ENCODE measurements around the gene LDLRAP1.

Gene LDLRAP1

DNA sequence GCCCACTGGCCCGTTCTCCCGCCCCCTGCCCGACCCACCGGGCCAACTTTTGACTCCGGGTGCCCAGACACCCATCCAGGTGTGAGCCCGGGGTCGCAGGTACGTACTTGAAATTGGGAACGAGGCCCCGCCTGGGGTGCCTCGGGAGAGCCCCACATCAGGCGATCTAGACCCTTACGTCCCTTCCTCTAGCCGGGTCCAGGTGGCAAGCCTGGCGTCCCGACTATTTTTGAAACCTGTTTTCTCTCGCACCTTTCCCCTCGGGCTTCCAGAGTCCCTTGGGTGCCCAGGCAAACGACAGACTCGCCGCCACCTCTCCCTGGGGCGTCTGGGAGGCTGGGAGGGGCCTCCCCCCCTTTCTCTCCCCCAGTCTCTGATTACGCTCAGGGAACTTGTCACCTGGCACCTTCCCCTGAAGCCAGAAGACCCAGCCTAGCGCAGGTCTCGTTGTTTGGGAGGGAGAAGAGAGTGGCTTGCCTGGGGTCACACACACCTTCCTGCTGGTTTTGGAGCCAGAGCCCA lies 898 bp downstream of the LDLRAP1 start:
- peak overlapping the region; percentile 72 to 77 for H3K9ac ChIP-seq (ENCODE audit: low read length in 2 of 2)
- H3K4me3 ChIP-seq (ENCODE audit: low read length in 2 of 2): peak overlapping the region; percentile 72 to 83
- H3K36me3 ChIP-seq (ENCODE audit: control insufficient read depth in 2 of 2, insufficient read depth in 2 of 2, low read length in 2 of 2): no peaks in the 10 kb centered on the region
- H3K4me1 ChIP-seq (ENCODE audit: control insufficient read depth, insufficient read depth, low read length): peaks cover 32% of the 10 kb centered on the region
- no peaks in the 10 kb centered on the region for H3K27me3 ChIP-seq (ENCODE audit: control insufficient read depth in 1 of 2, insufficient read depth in 2 of 2, low read length in 2 of 2)
- H3K27ac ChIP-seq (ENCODE audit: low read length): peak overlapping the region; percentile 24
- H3K9me3 ChIP-seq (ENCODE audit: control insufficient read depth in 2 of 2, low read length in 2 of 2): no peaks in the 10 kb centered on the region

DNA sequence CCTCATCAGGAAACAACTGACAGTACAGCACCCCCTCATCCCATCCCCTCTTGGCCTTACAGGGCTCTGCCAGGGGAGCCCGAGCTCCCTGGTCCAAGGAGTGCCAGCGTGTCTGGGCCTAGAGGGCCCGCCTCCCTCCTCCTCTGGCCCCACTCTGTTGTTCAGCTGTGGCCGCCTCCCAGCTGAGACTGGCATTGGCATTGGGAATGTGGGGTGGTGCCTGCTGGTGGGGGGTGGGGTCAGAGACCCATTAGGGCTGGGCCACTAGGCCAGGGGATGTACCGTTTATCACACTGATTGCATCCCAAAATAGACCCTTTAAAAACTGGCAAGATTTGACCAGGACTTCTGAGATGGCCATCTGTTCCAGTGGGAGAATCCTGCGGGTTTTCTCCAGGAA lies 1.4 kb downstream of the LDLRAP1 start:
- Histone ChIP-seq H3K27me3 (ENCODE audit: control insufficient read depth in 1 of 2, insufficient read depth in 2 of 2, low read length in 2 of 2) (no peaks in the 10 kb centered on the region), H3K36me3 (ENCODE audit: control insufficient read depth in 2 of 2, insufficient read depth in 2 of 2, low read length in 2 of 2) (no peaks in the 10 kb centered on the region), H3K27ac (ENCODE audit: low read length) (peak overlapping the region; percentile 24), H3K9me3 (ENCODE audit: control insufficient read depth in 2 of 2, low read length in 2 of 2) (no peaks in the 10 kb centered on the region), H3K4me1 (ENCODE audit: control insufficient read depth, insufficient read depth, low read length) (peaks cover 36% of the 10 kb centered on the region), H3K4me3 (ENCODE audit: low read length in 2 of 2) (peak overlapping the region; percentile 72 to 83), H3K9ac (ENCODE audit: low read length in 2 of 2) (peak overlapping the region; percentile 72 to 77)

DNA sequence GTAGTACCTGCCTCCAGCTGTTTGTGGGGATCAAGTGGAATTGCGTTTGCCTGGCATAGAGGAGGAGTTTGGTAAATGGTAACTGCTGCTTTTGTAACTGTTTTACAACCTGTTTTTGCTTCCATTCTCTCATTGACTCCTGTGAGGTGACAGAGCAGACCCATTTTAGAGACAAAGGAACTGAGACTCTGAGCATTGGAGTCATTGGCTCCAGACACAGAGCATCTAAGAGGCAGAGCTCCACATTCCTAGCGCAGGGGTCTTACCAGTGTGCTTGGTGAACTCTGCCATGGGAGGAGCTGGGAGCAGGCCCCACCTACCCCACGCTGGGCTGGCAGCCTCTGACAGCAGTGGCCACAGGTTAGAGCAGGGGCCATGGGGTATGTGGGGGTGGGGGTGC lies 2.4 kb downstream of the LDLRAP1 start:
- Histone ChIP-seq H3K27me3 (ENCODE audit: control insufficient read depth in 1 of 2, insufficient read depth in 2 of 2, low read length in 2 of 2) (no peaks in the 10 kb centered on the region), H3K4me3 (ENCODE audit: low read length in 2 of 2) (no peak overlapping the region), H3K27ac (ENCODE audit: low read length) (no peak overlapping the region), H3K36me3 (ENCODE audit: control insufficient read depth in 2 of 2, insufficient read depth in 2 of 2, low read length in 2 of 2) (no peaks in the 10 kb centered on the region), H3K4me1 (ENCODE audit: control insufficient read depth, insufficient read depth, low read length) (peaks cover 45% of the 10 kb centered on the region), H3K9ac (ENCODE audit: low read length in 2 of 2) (peak overlapping the region in 1 of 2 donors; percentile 77), H3K9me3 (ENCODE audit: control insufficient read depth in 2 of 2, low read length in 2 of 2) (no peaks in the 10 kb centered on the region)

DNA sequence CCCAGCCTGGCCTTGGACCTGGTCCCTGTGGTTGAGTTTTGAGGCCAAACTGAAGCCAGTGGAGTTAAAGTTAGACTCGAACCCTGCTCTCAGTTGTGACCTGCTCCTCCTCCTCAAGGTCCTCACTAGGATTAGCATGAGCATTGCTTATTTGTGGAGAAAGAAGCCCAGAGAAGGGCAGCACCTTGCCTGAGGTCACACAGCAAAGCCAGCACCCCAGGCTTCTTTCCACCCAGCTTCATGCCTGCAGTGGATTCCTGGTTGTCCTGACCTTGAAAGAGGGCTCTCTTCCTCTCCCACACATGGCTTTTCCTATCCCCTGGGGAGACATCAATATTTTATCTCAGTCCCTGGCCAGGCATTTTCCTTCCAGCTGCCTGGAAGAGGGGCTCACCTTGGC lies 2.8 kb downstream of the LDLRAP1 start:
- H3K27me3 ChIP-seq (ENCODE audit: control insufficient read depth in 1 of 2, insufficient read depth in 2 of 2, low read length in 2 of 2): no peaks in the 10 kb centered on the region
- no peak overlapping the region for H3K4me3 ChIP-seq (ENCODE audit: low read length in 2 of 2)
- H3K9me3 ChIP-seq (ENCODE audit: control insufficient read depth in 2 of 2, low read length in 2 of 2): no peaks in the 10 kb centered on the region
- H3K9ac ChIP-seq (ENCODE audit: low read length in 2 of 2): no peak overlapping the region
- peaks cover 48% of the 10 kb centered on the region for H3K4me1 ChIP-seq (ENCODE audit: control insufficient read depth, insufficient read depth, low read length)
- H3K27ac ChIP-seq (ENCODE audit: low read length): no peak overlapping the region
- H3K36me3 ChIP-seq (ENCODE audit: control insufficient read depth in 2 of 2, insufficient read depth in 2 of 2, low read length in 2 of 2): no peaks in the 10 kb centered on the region

DNA sequence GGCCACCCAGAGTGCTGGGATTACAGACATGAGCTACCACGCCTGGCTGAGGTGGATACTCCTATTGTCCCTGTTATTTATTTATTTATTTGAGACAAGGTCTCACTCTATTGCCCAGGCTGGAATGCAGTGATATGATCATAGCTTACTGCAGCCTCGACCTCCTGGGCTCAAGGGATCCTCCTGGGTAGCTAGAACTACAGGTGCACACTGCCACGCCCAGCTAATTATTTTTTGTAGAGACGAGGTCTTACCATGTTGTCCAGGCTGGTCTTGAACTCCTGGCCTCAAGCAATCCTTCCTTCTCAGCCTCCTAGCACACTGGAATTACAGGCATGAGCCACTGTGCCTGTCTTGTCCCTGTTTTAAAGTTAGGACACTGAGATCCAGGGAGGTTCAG lies 5.2 kb downstream of the LDLRAP1 start:
- no peak overlapping the region for H3K27ac ChIP-seq (ENCODE audit: low read length)
- no peaks in the 10 kb centered on the region for H3K9me3 ChIP-seq (ENCODE audit: control insufficient read depth in 2 of 2, low read length in 2 of 2)
- H3K4me1 ChIP-seq (ENCODE audit: control insufficient read depth, insufficient read depth, low read length): peaks cover 45% of the 10 kb centered on the region
- no peak overlapping the region for H3K4me3 ChIP-seq (ENCODE audit: low read length in 2 of 2)
- no peaks in the 10 kb centered on the region for H3K36me3 ChIP-seq (ENCODE audit: control insufficient read depth in 2 of 2, insufficient read depth in 2 of 2, low read length in 2 of 2)
- no peak overlapping the region for H3K9ac ChIP-seq (ENCODE audit: low read length in 2 of 2)
- H3K27me3 ChIP-seq (ENCODE audit: control insufficient read depth in 1 of 2, insufficient read depth in 2 of 2, low read length in 2 of 2): no peaks in the 10 kb centered on the region

DNA sequence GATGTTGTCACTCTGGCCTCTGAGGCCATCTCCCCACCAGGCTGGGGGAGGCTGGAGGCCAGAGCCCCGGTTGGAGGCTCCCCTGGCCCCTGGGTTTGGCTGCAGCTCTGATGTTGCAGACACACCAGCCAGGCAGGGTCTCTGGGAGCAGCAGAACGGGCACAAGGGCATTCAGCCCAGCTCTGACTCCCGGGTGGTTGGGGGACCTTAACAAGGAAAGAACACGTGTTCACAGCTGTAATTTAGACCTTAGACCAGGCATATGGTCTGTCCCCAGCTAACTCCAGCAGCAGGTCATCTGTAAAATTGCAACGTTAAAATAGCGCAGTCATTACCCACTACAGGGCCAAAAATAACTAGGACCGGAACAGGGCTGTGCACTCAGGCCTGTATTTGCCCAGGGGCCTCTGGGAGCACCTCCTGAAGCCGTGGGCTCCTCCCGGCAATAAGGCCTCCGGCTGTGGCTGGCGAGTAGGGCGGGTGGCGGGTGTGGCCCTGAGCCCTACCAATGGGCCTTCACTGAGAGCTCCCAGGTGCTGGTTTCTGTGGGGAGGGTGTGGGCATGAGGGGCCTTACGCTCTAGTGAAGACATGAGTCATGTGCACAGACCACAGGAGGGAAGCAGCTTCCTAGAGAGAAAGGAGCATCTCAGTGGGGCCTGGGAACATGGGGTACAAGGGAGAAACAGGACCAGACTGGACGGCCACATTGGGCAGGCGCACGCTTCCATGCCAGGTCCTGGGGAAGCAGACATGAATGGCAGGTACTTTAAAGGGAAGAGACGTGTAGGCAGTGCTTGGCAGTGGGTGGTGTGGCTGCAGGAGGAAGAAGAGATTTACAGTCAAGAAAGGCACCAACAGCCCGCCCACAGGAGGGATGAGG lies 6.1 kb downstream of the LDLRAP1 start:
- peaks cover 0 to 3% of the 10 kb centered on the region in 2 donors for H3K36me3 ChIP-seq (ENCODE audit: control insufficient read depth in 2 of 2, insufficient read depth in 2 of 2, low read length in 2 of 2)
- peaks cover 37% of the 10 kb centered on the region for H3K4me1 ChIP-seq (ENCODE audit: control insufficient read depth, insufficient read depth, low read length)
- H3K4me3 ChIP-seq (ENCODE audit: low read length in 2 of 2): peak overlapping the region in 1 of 2 donors; percentile 22
- no peaks in the 10 kb centered on the region for H3K9me3 ChIP-seq (ENCODE audit: control insufficient read depth in 2 of 2, low read length in 2 of 2)
- no peak overlapping the region for H3K9ac ChIP-seq (ENCODE audit: low read length in 2 of 2)
- no peak overlapping the region for H3K27ac ChIP-seq (ENCODE audit: low read length)
- no peaks in the 10 kb centered on the region for H3K27me3 ChIP-seq (ENCODE audit: control insufficient read depth in 1 of 2, insufficient read depth in 2 of 2, low read length in 2 of 2)

DNA sequence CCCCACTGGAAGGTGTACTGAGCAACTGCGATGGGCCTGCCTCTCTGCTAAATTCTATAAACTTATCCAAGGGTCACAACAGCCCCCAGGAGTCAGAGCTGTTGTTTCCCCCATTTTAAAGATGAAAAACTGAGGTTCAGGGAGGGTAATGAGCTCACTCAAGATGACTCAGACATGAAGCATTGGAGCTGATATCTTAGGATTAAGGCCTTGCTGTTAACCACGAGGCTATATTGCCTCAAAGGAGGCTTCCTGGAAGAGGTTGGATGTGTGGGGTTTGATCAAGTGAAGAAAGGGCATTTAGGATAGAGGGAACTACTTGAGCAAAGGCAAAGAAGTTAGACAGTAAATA lies 6.7 kb downstream of the LDLRAP1 start:
- peaks cover 0 to 7% of the 10 kb centered on the region in 2 donors for H3K36me3 ChIP-seq (ENCODE audit: control insufficient read depth in 2 of 2, insufficient read depth in 2 of 2, low read length in 2 of 2)
- no peaks in the 10 kb centered on the region for H3K9me3 ChIP-seq (ENCODE audit: control insufficient read depth in 2 of 2, low read length in 2 of 2)
- no peak overlapping the region for H3K9ac ChIP-seq (ENCODE audit: low read length in 2 of 2)
- no peak overlapping the region for H3K4me3 ChIP-seq (ENCODE audit: low read length in 2 of 2)
- peaks cover 34% of the 10 kb centered on the region for H3K4me1 ChIP-seq (ENCODE audit: control insufficient read depth, insufficient read depth, low read length)
- no peaks in the 10 kb centered on the region for H3K27me3 ChIP-seq (ENCODE audit: control insufficient read depth in 1 of 2, insufficient read depth in 2 of 2, low read length in 2 of 2)
- no peak overlapping the region for H3K27ac ChIP-seq (ENCODE audit: low read length)

DNA sequence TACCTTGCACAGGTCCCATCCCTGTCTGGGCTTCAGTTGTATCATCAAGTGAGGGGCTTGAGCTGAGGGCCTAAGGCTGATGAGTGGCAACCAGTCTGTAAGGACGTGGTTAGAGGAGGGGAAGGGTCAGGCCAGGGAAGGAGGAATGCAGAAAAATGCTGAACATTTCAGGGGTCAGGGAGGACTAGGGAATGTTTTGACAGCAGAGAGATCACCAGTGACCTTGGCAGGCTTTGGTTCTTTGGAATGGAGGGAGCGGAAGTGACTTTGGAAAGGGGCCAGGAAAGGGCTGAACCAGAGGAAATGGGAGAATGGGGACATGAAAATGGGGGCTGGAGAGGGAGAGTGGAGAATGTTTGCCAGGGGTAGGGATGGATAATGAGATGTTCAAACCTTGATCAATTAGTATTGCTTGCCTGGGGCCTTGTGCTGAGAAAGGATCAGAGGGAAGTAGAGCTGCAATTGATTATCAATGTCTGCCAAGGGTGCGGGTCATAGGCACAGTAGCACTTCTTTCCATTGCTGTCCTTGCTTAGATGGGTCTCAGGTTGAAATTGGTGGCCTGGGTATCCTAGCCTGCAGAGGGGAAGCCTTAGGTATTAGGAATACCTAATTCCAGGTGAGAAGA lies 7.4 kb downstream of the LDLRAP1 start:
- Histone ChIP-seq H3K4me3 (ENCODE audit: low read length in 2 of 2) (no peak overlapping the region), H3K27me3 (ENCODE audit: control insufficient read depth in 1 of 2, insufficient read depth in 2 of 2, low read length in 2 of 2) (no peaks in the 10 kb centered on the region), H3K36me3 (ENCODE audit: control insufficient read depth in 2 of 2, insufficient read depth in 2 of 2, low read length in 2 of 2) (peaks cover 0 to 7% of the 10 kb centered on the region in 2 donors), H3K9ac (ENCODE audit: low read length in 2 of 2) (no peak overlapping the region), H3K27ac (ENCODE audit: low read length) (no peak overlapping the region), H3K4me1 (ENCODE audit: control insufficient read depth, insufficient read depth, low read length) (peaks cover 31% of the 10 kb centered on the region), H3K9me3 (ENCODE audit: control insufficient read depth in 2 of 2, low read length in 2 of 2) (no peaks in the 10 kb centered on the region)

DNA sequence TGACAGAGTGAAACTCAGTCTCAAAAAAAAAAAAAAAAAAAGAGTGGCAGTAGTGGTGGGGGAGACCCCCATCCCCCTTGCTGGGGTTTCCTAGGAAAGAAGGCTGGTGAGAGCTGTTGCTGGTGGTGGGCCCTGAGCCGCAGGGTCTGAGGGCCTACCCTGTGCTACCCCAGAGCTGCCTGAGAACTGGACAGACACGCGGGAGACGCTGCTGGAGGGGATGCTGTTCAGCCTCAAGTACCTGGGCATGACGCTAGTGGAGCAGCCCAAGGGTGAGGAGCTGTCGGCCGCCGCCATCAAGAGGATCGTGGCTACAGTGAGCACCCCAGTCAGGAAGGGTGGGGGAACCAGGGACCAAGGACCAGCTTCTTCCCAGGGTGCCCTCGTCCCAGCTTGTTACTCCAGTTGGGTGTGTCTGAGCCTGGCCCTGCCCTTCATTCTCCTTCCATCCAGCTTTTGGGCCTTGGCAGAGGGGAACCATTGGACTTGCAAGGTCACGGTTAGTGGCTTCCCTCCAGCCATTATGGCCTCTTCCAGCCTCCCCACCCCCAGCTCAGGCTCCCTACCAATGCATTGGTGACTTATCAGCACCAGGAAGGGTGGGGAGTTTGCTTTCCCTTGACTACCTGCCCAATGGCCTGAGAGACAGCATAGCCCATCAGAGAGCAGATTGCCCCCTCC lies 10.5 kb downstream of the LDLRAP1 start:
- Histone ChIP-seq H3K9me3 (ENCODE audit: control insufficient read depth in 2 of 2, low read length in 2 of 2) (no peaks in the 10 kb centered on the region), H3K4me1 (ENCODE audit: control insufficient read depth, insufficient read depth, low read length) (peaks cover 28% of the 10 kb centered on the region), H3K4me3 (ENCODE audit: low read length in 2 of 2) (no peak overlapping the region), H3K9ac (ENCODE audit: low read length in 2 of 2) (no peak overlapping the region), H3K36me3 (ENCODE audit: control insufficient read depth in 2 of 2, insufficient read depth in 2 of 2, low read length in 2 of 2) (peaks cover 10 to 17% of the 10 kb centered on the region in 2 donors), H3K27me3 (ENCODE audit: control insufficient read depth in 1 of 2, insufficient read depth in 2 of 2, low read length in 2 of 2) (no peaks in the 10 kb centered on the region), H3K27ac (ENCODE audit: low read length) (no peak overlapping the region)

DNA sequence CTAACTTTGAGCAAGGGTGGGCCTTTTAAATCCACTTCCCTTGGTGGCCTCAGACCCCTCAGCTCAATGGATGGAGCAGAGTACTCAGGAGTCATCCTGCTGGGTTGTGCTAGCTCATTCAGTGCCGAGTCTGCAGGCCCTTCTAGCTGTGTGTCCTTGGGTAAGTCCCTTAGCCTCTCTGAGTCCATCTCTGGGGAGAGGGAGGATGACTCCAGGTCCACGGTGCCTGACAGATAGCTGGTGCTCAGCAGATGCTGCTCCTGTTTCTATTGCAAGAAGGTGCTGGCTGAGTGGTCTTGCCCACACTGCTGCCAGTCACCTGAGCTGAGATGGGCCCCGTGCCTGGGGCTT lies 11.0 kb downstream of the LDLRAP1 start:
- Histone ChIP-seq H3K4me3 (ENCODE audit: low read length in 2 of 2) (no peak overlapping the region), H3K36me3 (ENCODE audit: control insufficient read depth in 2 of 2, insufficient read depth in 2 of 2, low read length in 2 of 2) (peaks cover 14 to 17% of the 10 kb centered on the region in 2 donors), H3K4me1 (ENCODE audit: control insufficient read depth, insufficient read depth, low read length) (peaks cover 24% of the 10 kb centered on the region), H3K27ac (ENCODE audit: low read length) (no peak overlapping the region), H3K9me3 (ENCODE audit: control insufficient read depth in 2 of 2, low read length in 2 of 2) (no peaks in the 10 kb centered on the region), H3K27me3 (ENCODE audit: control insufficient read depth in 1 of 2, insufficient read depth in 2 of 2, low read length in 2 of 2) (no peaks in the 10 kb centered on the region), H3K9ac (ENCODE audit: low read length in 2 of 2) (no peak overlapping the region)
